GM13977 (cell line): Measurements from ENCODE around the gene CCDC57.

Source experiments
- DNase-seq: peaks from one replicate; pipeline ENCODE4 v3.0.0; 2012; ENCODE audit warnings: low spot score
- CTCF ChIP-seq: IDR thresholded peaks from 2 replicates; pipeline ENCODE4 v1.5.1; 2012; ENCODE audit warnings: mild to moderate bottlenecking, control low read depth; ENCODE audit not compliant: insufficient read depth; ENCODE audit errors: extremely low read depth, missing control alignments
- in situ Hi-C: fragments of 300-500 bp; cut with MboI; formaldehyde crosslinking; loops from one replicate; pipeline ENCODE4 v1.12.0; 2022; ENCODE audit warnings: low sequenced_read_pairs, low pct_unique_long_range_greater_than_20kb, mixed read lengths, inconsistent platforms; ENCODE audit not compliant: unreplicated experiment

The CCDC57 gene

DNA sequence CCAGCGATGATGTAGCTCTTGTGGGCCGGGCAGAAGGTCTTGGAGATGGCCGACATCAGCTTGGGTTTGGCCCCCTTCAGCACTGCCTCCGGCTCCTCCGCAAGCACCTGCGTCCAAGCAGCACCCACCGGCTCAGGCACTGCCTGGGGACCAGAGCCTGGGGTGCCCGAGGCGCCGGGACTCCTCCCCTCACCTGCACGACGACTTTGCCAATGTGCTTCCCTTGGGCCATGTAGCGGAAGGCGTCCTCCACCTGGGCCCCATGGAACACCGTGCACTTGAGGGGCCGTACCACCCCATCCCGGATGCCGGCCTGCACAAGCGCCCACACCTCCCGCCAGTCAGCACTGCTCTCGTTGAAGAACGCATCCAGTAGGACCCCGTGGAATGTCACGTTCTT is 129.6 kb downstream of the CCDC57 start:
- in situ Hi-C loops = no loop called here
- no peak for TF ChIP-seq CTCF
- no peak for DNase-seq

DNA sequence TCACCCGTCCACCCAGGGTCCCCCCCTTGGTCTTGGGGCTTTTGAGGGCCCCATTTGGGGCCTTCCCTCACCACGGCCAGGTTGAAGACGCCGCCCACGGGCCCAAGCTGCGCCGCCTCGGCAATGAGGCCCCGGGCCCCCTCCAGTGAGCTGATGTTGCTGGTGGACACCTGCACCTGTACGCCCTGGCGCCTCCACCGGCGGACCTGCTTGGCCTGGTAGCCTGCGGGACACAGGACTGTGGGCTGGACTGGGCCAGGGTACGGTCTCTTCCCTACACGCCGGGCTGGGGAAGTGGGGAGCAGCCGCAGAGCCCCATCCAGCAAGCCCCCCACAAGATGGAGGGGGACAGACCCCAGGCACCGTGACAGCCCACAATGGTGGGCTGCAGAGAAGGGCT is 130.2 kb downstream of the CCDC57 start:
- in situ Hi-C loops = no loop called here
- DNase-seq = no peak
- TF ChIP-seq CTCF = no peak

GRCh38 chr17:82081966-82082365 is 130.7 kb downstream of the CCDC57 start:
- DNase-seq = no peak
- in situ Hi-C loops = no loop called here
- no peak for TF ChIP-seq CTCF

GRCh38 chr17:82081546-82081945 is 131.1 kb downstream of the CCDC57 start:
- TF ChIP-seq CTCF = no peak
- DNase-seq = no peak
- in situ Hi-C loops = no loop called here

DNA sequence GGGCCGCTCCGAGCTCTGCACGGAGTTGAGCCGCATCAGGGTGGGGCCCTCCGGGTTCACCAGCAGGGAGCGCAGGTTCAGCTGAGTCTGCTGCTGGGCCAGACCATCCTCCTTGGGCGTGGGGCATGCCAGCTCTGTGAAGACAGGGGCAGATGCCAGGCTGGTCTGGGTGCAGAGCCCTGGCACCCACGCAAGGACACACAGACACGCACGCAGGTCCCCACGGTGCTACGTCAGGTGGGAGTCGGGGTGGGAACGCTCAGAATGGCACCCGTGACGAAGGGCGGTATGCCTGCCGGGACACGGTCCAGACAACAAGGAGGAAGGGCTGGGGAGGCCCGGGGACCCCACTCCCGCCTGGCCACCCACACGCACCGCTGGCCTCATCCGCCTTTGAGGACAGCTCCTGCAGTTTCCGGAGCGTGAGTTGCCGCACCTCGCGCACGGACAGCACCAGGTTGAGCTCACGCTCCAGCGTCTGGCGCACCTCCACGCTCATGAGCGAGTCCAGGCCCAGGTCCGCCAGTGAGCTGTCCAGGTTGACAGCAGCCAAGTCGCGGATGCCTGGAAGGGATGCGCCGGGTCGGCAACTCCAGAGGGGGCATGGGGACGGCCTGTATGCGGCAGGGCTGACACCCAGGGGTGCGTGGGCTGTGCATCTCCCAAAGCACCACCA is 131.7 kb downstream of the CCDC57 start:
- no peak for DNase-seq
- no peak for TF ChIP-seq CTCF
- in situ Hi-C loops = no loop called here

DNA sequence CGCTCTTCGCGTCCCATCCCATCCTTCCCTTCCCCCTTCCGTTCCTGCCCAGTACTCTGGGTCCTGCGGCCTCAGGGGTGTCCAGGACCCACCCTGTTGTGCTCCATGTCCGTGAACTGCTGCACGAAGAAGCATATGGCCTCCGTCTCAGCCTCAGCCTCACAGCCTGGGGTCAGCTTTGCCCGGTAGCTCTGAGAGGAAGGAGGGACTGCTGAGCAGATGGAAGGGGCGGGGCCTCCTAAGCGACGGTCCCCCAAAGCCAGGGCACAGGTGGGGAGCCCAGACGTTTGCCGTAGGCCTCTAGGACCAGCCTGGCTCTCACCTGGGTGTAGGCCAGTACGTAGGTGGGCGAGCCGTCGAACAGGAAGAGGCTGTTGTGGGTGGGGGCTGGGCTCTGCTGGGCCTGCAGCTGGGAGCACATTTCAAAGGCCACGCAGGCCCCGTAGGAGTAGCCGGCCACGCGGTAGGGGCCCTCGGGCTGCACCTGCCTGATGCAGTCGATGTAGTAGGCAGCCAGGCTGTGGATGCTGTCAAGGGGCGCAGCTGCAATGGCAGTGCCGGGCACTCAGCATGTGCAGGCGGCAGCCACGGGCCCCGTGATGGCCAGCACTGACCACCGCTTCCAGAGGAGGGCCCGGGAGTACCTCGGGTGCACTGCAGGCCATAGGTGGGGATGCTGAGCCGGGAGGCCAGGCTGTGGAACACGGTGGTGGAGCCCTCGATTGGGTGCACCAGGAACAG is 132.4 kb downstream of the CCDC57 start:
- in situ Hi-C loops = no loop called here
- DNase-seq = no peak

More for the DNA sequence above, 132.4 kb downstream of the CCDC57 start:
- no peak for TF ChIP-seq CTCF
